CD4-positive, alpha-beta T cell (primary cell): ENCODE results near the gene SPSB2. TPM values are rescaled to one million over a fixed set of nuclear protein-coding genes. Genes with fewer than 3 reads are reported as not detected.
A peak's percentile ranks its signal among the peaks of the same experiment; 100 is the strongest.

ENCODE experiments used
- ATAC-seq: fragments of 200-7000 bp; cut with Tn5 transposase; one replicate; pipeline ENCODE4 v1.10.0; 2022; ENCODE audit warnings: mild to moderate bottlenecking; ENCODE audit not compliant: poor library complexity
- CTCF ChIA-PET: fragments of 350-600 bp; sonication (Branson Sonifier 250); formaldehyde crosslinking; loops from one replicate; lab custom pipeline; 2021; ENCODE audit warnings: antibody characterized with exemption, inconsistent platforms; lab: Charles Lee
- POLR2A ChIA-PET: fragments of 350-600 bp; sonication (Branson Sonifier 250); formaldehyde crosslinking; loops from one replicate; lab custom pipeline; 2021; ENCODE audit warnings: antibody characterized with exemption, inconsistent platforms; lab: Charles Lee
- DNase-seq, 14 experiments: peaks; one replicate each; pipeline ENCODE4 v3.0.0-alpha.2; 2013 to 2020; ENCODE audit warnings: mixed read lengths in 2 of 14
- H3K27ac ChIP-seq, 2 donors: one replicate each; pipeline versions ENCODE4 v1.5.1 to v1.7.0; 2013; ENCODE audit warnings: low read length in 2 of 2, low read depth in 1 of 2, mild to moderate bottlenecking in 1 of 2
- H3K27me3 ChIP-seq, 2 experiments: 1 replicate in 1 of 2; 2 replicates in 1 of 2; pipeline versions ENCODE4 v1.6.1 to v1.7.0; 2013; ENCODE audit warnings: low read length in 2 of 2, control low read depth in 1 of 2, mild to moderate bottlenecking in 1 of 2, moderate library complexity in 1 of 2; ENCODE audit not compliant: insufficient read depth in 2 of 2, control insufficient read depth in 1 of 2
- H3K36me3 ChIP-seq: one replicate; pipeline ENCODE4 v1.6.1; 2013; ENCODE audit warnings: low read length, control low read depth; ENCODE audit not compliant: insufficient read depth
- H3K4me1 ChIP-seq: one replicate; pipeline ENCODE4 v1.6.1; 2013; ENCODE audit warnings: low read length, control low read depth; ENCODE audit not compliant: insufficient read depth
- H3K4me3 ChIP-seq: one replicate; pipeline ENCODE4 v1.5.1; 2013; ENCODE audit warnings: mild to moderate bottlenecking, low read length, moderate library complexity
- H3K9me3 ChIP-seq, 2 experiments: 1 replicate in 1 of 2; 2 replicates in 1 of 2; pipeline versions ENCODE4 v1.6.1 to v1.7.0; 2013; ENCODE audit warnings: low read length in 2 of 2, mild to moderate bottlenecking in 2 of 2, control low read depth in 1 of 2, moderate library complexity in 1 of 2; ENCODE audit not compliant: control insufficient read depth in 1 of 2, insufficient read depth in 1 of 2
- H3K27ac Mint-ChIP-seq: one replicate; pipeline ENCODE4 v1.8.0; 2020; ENCODE audit warnings: mixed read lengths
- H3K27me3 Mint-ChIP-seq: one replicate; pipeline ENCODE4 v1.8.0; 2021; ENCODE audit warnings: mixed read lengths
- H3K36me3 Mint-ChIP-seq: one replicate; pipeline ENCODE4 v1.8.0; 2021; ENCODE audit warnings: low read depth, mixed read lengths
- H3K4me1 Mint-ChIP-seq: one replicate; pipeline ENCODE4 v1.8.0; 2021; ENCODE audit warnings: low read depth, mixed read lengths
- H3K4me3 Mint-ChIP-seq: one replicate; pipeline ENCODE4 v1.8.0; 2020; ENCODE audit warnings: mild to moderate bottlenecking, mixed read lengths
- H3K9me3 Mint-ChIP-seq: one replicate; pipeline ENCODE4 v1.8.0; 2020; ENCODE audit warnings: mixed read lengths
- CTCF ChIP-seq: fragments of 200-600 bp; IDR thresholded peaks from one replicate; pipeline ENCODE4 v1.8.0; 2022; ENCODE audit warnings: antibody characterized with exemption, mild to moderate bottlenecking
- intact Hi-C, 2 experiments: fragments of 100-400 bp; cut with DNase I in 1 of 2; cut with micrococcal nuclease in 1 of 2; formaldehyde crosslinking; loops; one replicate each; pipeline versions ENCODE4 v1.15.1 to v1.9.0; 2023 to 2025; cut with DNase I, micrococcal nuclease
- total RNA-seq, 174 experiments: library from RNA in 2 of 174; stranded (reverse) in 2 of 174; gene quantifications; one replicate each; pipeline ENCODE4 v1.2.3 and lab custom pipeline; 2021 to 2026

Gene SPSB2
- total RNA-seq, 2 experiments from 2014 or later: 3.2 to 3.3 TPM

GRCh38 chr12:6863033-6863432 lies 10.1 kb downstream of the SPSB2 start:
- no peak overlapping the region for H3K27ac Mint-ChIP-seq

GRCh38 chr12:6861391-6861790 lies 11.7 kb downstream of the SPSB2 start:
- Mint-ChIP-seq H3K4me3 (peak overlapping the region; percentile 38), H3K9me3 (no peaks in the 10 kb centered on the region), H3K27me3 (no peaks in the 10 kb centered on the region), H3K27ac (no peak overlapping the region), H3K36me3 (peaks cover 86% of the 10 kb centered on the region), H3K4me1 (peaks cover 11% of the 10 kb centered on the region)
- Histone ChIP-seq H3K4me3 (no peak overlapping the region), H3K36me3 (peaks cover 81% of the 10 kb centered on the region), H3K27me3 (no peaks in the 10 kb centered on the region), H3K4me1 (peaks cover 3% of the 10 kb centered on the region), H3K9me3 (no peaks in the 10 kb centered on the region), H3K27ac (no peak overlapping the region)
- ChIA-PET CTCF (interaction anchor here (0.9 kb wide), 1 partner anchor 11 kb away, joined by 6 read pairs; the partner anchor contains the start of gene SPSB2), POLR2A (interaction anchor here (0.8 kb wide), 1 partner anchor 82 kb away, joined by 4 read pairs; the partner anchor contains the start of genes C12orf57 and RNU7-1)
- no peak for ATAC-seq
- intact Hi-C loops: no loop called here
- DNase-seq: peak in 1 of 14 experiments; percentile 18
- TF ChIP-seq CTCF: no peak

More at GRCh38 chr12:6863033-6863432, 10.1 kb downstream of the SPSB2 start:
- peaks cover 70% of the 10 kb centered on the region for H3K36me3 Mint-ChIP-seq
- Histone ChIP-seq H3K27me3 (no peaks in the 10 kb centered on the region), H3K4me1 (peaks cover 11% of the 10 kb centered on the region), H3K9me3 (no peaks in the 10 kb centered on the region), H3K4me3 (no peak overlapping the region), H3K27ac (no peak overlapping the region), H3K36me3 (peaks cover 65% of the 10 kb centered on the region)
- no peak for TF ChIP-seq CTCF
- ATAC-seq (no peak), DNase-seq (peak in 1 of 14 experiments; percentile 16)
- intact Hi-C loops: no loop called here
- CTCF ChIA-PET: interaction anchor here (0.7 kb wide), 1 partner anchor 75 kb away, joined by 3 read pairs; no protein-coding TSS in a partner anchor
- no peak overlapping the region for H3K4me3 Mint-ChIP-seq
- H3K27me3 Mint-ChIP-seq: no peaks in the 10 kb centered on the region
- H3K4me1 Mint-ChIP-seq: peaks cover 13% of the 10 kb centered on the region
- POLR2A ChIA-PET: no interaction called here
- no peaks in the 10 kb centered on the region for H3K9me3 Mint-ChIP-seq

- Histone ChIP-seq H3K27ac (no peak overlapping the region), H3K4me3 (no peak overlapping the region), H3K27me3 (no peaks in the 10 kb centered on the region), H3K9me3 (no peaks in the 10 kb centered on the region), H3K36me3 (peaks cover 86% of the 10 kb centered on the region), H3K4me1 (no peaks in the 10 kb centered on the region)
- DNase-seq: peak in 1 of 14 experiments; percentile 13
- no peak for ATAC-seq
- CTCF ChIA-PET: interaction anchor here (1.5 kb wide), 1 partner anchor 11 kb away, joined by 4 read pairs; the partner anchor contains the start of gene SPSB2
- no peak for TF ChIP-seq CTCF
- no peaks in the 10 kb centered on the region for H3K9me3 Mint-ChIP-seq
- no peak overlapping the region for H3K27ac Mint-ChIP-seq
- H3K27me3 Mint-ChIP-seq: no peaks in the 10 kb centered on the region
- peak overlapping the region; percentile 38 for H3K4me3 Mint-ChIP-seq
- intact Hi-C loops: no loop called here
- H3K4me1 Mint-ChIP-seq: peaks cover 12% of the 10 kb centered on the region
- POLR2A ChIA-PET: interaction anchor here (1.2 kb wide), 1 partner anchor 9 kb away, joined by 3 read pairs; the partner anchor contains the start of gene USP5
- peaks cover 91% of the 10 kb centered on the region for H3K36me3 Mint-ChIP-seq
These were observed 12.2 kb downstream of the SPSB2 start for GRCh38 chr12:6860942-6861341.
